Sigmoid colon (tissue), 7 donors: ENCODE measurements around the gene COX6A1. TPM values are rescaled to one million over a fixed set of nuclear protein-coding genes. Genes with fewer than 3 reads are reported as not detected.

ENCODE experiments used
- DNase-seq: peaks from one replicate; pipeline ENCODE4 v3.0.0-alpha.2; 2019
- H3K27ac ChIP-seq, 4 donors: fragments of 200-600 bp; sonication (generic); one replicate each; pipeline ENCODE4 v1.5.1; 2016 to 2019; ENCODE audit warnings: mild to moderate bottlenecking in 1 of 4
- H3K27me3 ChIP-seq, 3 donors: fragments of 200-600 bp; sonication (generic); one replicate each; pipeline ENCODE4 v1.5.1; 2019; ENCODE audit warnings: mild to moderate bottlenecking in 1 of 3
- H3K36me3 ChIP-seq, 4 donors: fragments of 200-600 bp; sonication (generic); one replicate each; pipeline ENCODE4 v1.5.1; 2016 to 2019
- H3K4me1 ChIP-seq, 4 donors: fragments of 200-600 bp; sonication (generic); one replicate each; pipeline ENCODE4 v1.5.1; 2017 to 2019
- H3K4me3 ChIP-seq, 4 donors: fragments of 200-600 bp; sonication (generic); one replicate each; pipeline ENCODE4 v1.5.1; 2017 to 2019; ENCODE audit warnings: mild to moderate bottlenecking in 2 of 4, moderate library complexity in 1 of 4
- H3K9me3 ChIP-seq, 4 donors: fragments of 200-600 bp in 3 of 4; sonication (generic) in 3 of 4; one replicate each; pipeline versions ENCODE4 v1.5.1 to v1.6.1; 2013 to 2019
- EP300 ChIP-seq, 4 donors: sonication (generic); formaldehyde crosslinking; IDR thresholded peaks; one replicate each; pipeline ENCODE4 v1.6.1; 2017; ENCODE audit warnings: antibody characterized with exemption in 4 of 4
- POLR2A ChIP-seq, 2 donors: fragments of 450-650 bp; IDR thresholded peaks; one replicate each; pipeline ENCODE4 v1.6.1; 2016; ENCODE audit warnings: antibody characterized with exemption in 2 of 2, mild to moderate bottlenecking in 2 of 2, moderate library complexity in 2 of 2
- POLR2AphosphoS5 ChIP-seq, 4 donors: sonication (generic); formaldehyde crosslinking; IDR thresholded peaks; one replicate each; pipeline ENCODE4 v1.6.1; 2017; ENCODE audit warnings: antibody characterized with exemption in 4 of 4
- WGBS, 2 donors: extraction: QIAGEN DNeasy Blood & Tissue Kit; methylation state at CpG; one replicate each; pipeline ENCODE4 v1.1.7; 2013; 5-methylcytosine and 5-hydroxymethylcytosine counted together
- intact Hi-C: fragments of 100-400 bp; cut with DNase I; formaldehyde crosslinking; loops from one replicate; pipeline ENCODE4 v1.15.1; 2023
- polyA plus RNA-seq, 3 donors: library from polyadenylated mRNA; stranded (reverse); fragments of 200-250 nt; gene quantifications; one replicate each; pipeline ENCODE4 v1.2.3, GENCODE V29; 2013
- total RNA-seq, 4 donors: library from RNA; depleted of rRNA; stranded (reverse); fragments of >200 nt; gene quantifications; one replicate each; pipeline ENCODE4 v1.1.0, GENCODE V29; 2016
- TF ChIP-seq, protein P1 (sequence below), 4 experiments: fragments of 450-650 bp in 3 of 4; fragments of 200-600 bp in 1 of 4; IDR thresholded peaks; one replicate each; pipeline ENCODE4 v1.5.1; 2016 to 2019; ENCODE audit warnings: antibody characterized with exemption in 4 of 4, mild to moderate bottlenecking in 3 of 4, moderate library complexity in 2 of 4
- donor health status: healthy with polysubstance abuse.
- donor health status: Bipolar disorder and iron deficiency.
- donor health status: healthy.

COX6A1 gene
- total and polyA plus RNA-seq, 7 donors = 432 to 1,413 (median 633) TPM

DNA sequence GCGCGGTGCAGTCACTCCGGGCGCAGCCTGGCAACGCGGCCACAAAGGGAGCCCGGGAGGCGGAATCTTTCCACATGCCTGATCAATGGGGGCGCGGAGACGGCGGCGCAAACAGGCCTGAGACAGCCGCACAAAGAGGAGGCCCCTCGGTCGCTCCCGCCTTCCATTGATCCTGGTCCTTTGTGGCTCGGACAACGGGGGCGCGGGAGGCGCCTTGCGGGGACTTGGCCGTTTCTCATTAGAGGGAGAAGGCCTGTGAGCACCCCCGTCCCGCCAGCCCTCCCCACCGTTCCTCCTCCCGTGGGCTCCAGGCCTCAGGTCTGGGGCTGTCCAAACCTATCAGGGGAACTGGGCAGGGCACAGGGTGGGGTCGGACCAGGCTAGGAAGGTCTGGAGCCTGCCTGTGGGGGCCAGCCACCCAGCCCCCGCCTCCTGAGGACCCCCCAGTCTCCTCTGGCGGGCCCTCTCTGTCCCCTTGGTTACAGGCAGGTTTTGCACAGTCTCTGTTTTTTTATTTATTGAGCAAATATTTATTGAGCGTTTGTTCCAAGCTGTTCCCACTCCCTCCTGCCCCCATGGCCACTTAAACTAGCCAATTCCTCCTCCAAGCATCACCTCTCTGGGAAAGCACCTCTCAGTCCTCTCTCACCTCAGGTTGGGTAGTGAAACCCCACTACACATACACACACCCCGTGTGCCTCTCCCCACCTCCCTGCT is 39.9 kb upstream of the COX6A1 start:
- intact Hi-C loops = no loop called here
- Histone ChIP-seq H3K4me1 (peaks cover 0 to 5% (median 0%) of the 10 kb centered on the region in 4 donors), H3K36me3 (no peaks in the 10 kb centered on the region), H3K9me3 (no peaks in the 10 kb centered on the region), H3K4me3 (no peak overlapping the region), H3K27ac (no peak overlapping the region), H3K27me3 (peaks cover 0 to 15% (median 0%) of the 10 kb centered on the region in 3 donors)
- TF ChIP-seq EP300 (IDR thresholded peaks at IDR 0.05) = no peak
- no peak for DNase-seq
- 69 to 76% methylated on average over 33 of the region's 33 CpGs for WGBS, 2 donors

DNA sequence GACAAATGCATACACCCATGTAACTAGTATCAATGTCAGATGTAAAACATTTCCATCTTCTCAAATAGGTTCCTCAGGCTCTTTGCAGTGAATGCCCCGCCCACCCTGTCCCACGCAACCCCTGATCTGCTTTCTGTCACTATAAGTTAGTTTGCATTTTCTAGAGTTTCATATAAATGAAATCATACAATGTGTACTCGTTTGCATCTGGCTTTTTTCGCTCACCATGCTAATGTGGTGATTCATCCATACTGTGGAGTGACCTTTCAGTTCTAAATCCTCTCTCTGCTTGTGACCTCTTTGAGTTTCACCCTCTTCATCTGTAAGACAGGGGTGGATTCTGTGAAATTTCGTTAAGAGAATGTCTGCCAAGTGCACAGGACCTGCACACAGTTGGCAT is 38.4 kb upstream of the COX6A1 start:
- no peak for DNase-seq
- TF ChIP-seq EP300 (IDR thresholded peaks at IDR 0.05) = no peak
- TF ChIP-seq POLR2AphosphoS5 (IDR thresholded peaks at IDR 0.05) = no peak
- TF ChIP-seq, protein P1, sequence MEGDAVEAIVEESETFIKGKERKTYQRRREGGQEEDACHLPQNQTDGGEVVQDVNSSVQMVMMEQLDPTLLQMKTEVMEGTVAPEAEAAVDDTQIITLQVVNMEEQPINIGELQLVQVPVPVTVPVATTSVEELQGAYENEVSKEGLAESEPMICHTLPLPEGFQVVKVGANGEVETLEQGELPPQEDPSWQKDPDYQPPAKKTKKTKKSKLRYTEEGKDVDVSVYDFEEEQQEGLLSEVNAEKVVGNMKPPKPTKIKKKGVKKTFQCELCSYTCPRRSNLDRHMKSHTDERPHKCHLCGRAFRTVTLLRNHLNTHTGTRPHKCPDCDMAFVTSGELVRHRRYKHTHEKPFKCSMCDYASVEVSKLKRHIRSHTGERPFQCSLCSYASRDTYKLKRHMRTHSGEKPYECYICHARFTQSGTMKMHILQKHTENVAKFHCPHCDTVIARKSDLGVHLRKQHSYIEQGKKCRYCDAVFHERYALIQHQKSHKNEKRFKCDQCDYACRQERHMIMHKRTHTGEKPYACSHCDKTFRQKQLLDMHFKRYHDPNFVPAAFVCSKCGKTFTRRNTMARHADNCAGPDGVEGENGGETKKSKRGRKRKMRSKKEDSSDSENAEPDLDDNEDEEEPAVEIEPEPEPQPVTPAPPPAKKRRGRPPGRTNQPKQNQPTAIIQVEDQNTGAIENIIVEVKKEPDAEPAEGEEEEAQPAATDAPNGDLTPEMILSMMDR (IDR thresholded peaks at IDR 0.05) = no peak
- no peak for TF ChIP-seq POLR2A (IDR thresholded peaks at IDR 0.05)
- WGBS, 2 donors = 68 to 77% methylated on average over 5 of the region's 5 CpGs
- H3K4me1 ChIP-seq = peaks cover 0 to 5% (median 0%) of the 10 kb centered on the region in 4 donors
- no peak overlapping the region for H3K27ac ChIP-seq
- no peak overlapping the region for H3K4me3 ChIP-seq
- no peaks in the 10 kb centered on the region for H3K36me3 ChIP-seq
- H3K27me3 ChIP-seq = peaks cover 0 to 10% (median 0%) of the 10 kb centered on the region in 3 donors
- no peaks in the 10 kb centered on the region for H3K9me3 ChIP-seq
- intact Hi-C loops = no loop called here

DNA sequence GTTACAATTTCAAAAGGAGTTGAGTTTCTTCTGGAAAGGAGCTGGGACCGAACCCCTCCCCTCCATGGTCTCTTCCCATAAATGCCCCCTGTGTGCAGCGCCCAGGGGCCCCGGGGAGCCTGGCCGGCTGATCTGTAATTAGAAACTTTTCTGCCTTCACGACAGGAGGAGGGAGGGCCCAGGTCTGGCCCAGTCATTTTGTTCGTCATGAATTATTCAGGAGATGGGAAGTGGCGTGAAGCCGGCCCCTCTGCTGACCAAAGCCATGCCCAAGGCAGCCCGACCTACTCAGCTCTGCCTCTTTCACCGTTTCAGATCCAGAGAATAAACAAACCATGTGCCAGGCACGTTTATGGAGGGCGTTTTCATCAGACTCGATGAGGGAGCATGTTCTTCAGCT is 35.7 kb upstream of the COX6A1 start:
- Histone ChIP-seq H3K27me3 (peaks cover 0 to 8% (median 0%) of the 10 kb centered on the region in 3 donors), H3K27ac (no peak overlapping the region), H3K4me3 (no peak overlapping the region), H3K36me3 (no peaks in the 10 kb centered on the region), H3K9me3 (no peaks in the 10 kb centered on the region), H3K4me1 (peaks cover 0 to 10% (median 0%) of the 10 kb centered on the region in 4 donors)
- intact Hi-C loops = no loop called here
- 45 to 47% methylated on average over 13 of the region's 13 CpGs for WGBS, 2 donors
- DNase-seq = no peak
- TF ChIP-seq EP300 (IDR thresholded peaks at IDR 0.05) (no peak), POLR2AphosphoS5 (IDR thresholded peaks at IDR 0.05) (no peak), POLR2A (IDR thresholded peaks at IDR 0.05) (no peak)
- TF ChIP-seq, protein P1 (IDR thresholded peaks at IDR 0.05) = no peak

DNA sequence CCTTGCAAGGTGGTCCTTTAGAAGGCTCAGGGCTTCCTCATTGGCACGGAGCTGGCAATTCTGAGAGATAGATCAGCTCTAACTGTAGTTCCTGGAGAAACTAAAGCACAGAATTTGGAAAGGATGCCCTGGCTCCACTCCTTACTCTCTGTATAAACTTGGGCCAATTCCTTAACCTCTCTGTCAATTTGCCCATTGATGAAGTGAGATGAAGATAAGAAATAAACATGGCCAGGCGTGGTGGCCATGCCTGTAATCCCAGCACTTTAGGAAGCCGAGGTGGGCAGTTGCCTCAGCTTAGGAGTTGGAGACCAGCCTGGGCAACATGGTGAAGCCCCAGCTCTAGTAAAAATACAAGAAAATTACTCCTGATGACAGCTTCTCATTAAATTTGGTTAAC is 34.0 kb upstream of the COX6A1 start:
- no peaks in the 10 kb centered on the region for H3K9me3 ChIP-seq
- intact Hi-C loops = no loop called here
- no peaks in the 10 kb centered on the region for H3K27me3 ChIP-seq
- WGBS, 2 donors = 84 to 85% methylated on average over 3 of the region's 3 CpGs
- TF ChIP-seq POLR2A (IDR thresholded peaks at IDR 0.05) (no peak), POLR2AphosphoS5 (IDR thresholded peaks at IDR 0.05) (no peak), EP300 (IDR thresholded peaks at IDR 0.05) (no peak)
- H3K4me1 ChIP-seq = peaks cover 0 to 10% (median 0%) of the 10 kb centered on the region in 4 donors
- no peak for DNase-seq
- no peak overlapping the region for H3K4me3 ChIP-seq
- no peaks in the 10 kb centered on the region for H3K36me3 ChIP-seq
- H3K27ac ChIP-seq = no peak overlapping the region

DNA sequence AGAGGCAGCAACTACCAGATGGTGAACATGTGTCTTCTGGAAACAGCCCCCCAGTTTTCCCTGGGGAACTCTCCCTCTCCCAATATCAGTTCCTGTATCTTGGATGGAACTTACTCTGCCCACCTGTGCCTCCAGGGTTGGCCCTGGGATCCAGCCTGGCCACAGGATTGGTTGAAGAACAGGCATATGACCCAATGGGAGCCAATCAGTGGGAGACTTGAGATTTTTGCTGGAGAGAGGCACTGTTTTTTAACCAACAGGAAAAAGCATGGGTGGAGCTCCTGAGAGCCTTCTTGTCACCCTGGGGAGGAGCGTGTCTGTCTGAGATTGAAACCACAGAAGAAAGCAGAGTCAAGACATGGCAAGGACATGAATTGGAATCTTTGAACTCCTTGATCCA is 33.6 kb upstream of the COX6A1 start:
- H3K9me3 ChIP-seq = no peaks in the 10 kb centered on the region
- intact Hi-C loops = no loop called here

More for the DNA sequence above, 33.6 kb upstream of the COX6A1 start:
- H3K4me3 ChIP-seq = no peak overlapping the region
- H3K27ac ChIP-seq = no peak overlapping the region
- H3K27me3 ChIP-seq = no peaks in the 10 kb centered on the region
- H3K36me3 ChIP-seq = no peaks in the 10 kb centered on the region
- TF ChIP-seq, protein P1 (IDR thresholded peaks at IDR 0.05) = no peak
- TF ChIP-seq POLR2AphosphoS5 (IDR thresholded peaks at IDR 0.05) (no peak), EP300 (IDR thresholded peaks at IDR 0.05) (no peak), POLR2A (IDR thresholded peaks at IDR 0.05) (no peak)
- WGBS, 2 donors = 66 to 85% methylated on average over 1 of the region's 1 CpG
- no peak for DNase-seq
- peaks cover 0 to 10% (median 0%) of the 10 kb centered on the region in 4 donors for H3K4me1 ChIP-seq
